HEK293T (cell line): ENCODE results near the gene PDE7B.

Experiments
- FOXA1 ChIP-seq: fragments of 450-650 bp; IDR thresholded peaks from 2 replicates; pipeline ENCODE4 v1.6.1; 2016; ENCODE audit warnings: mild to moderate bottlenecking
- FOXK2 ChIP-seq: fragments of 450-650 bp; IDR thresholded peaks from 2 replicates; pipeline ENCODE4 v1.6.1; 2016; ENCODE audit warnings: mild to moderate bottlenecking
- FOXM1 ChIP-seq: fragments of 450-650 bp; IDR thresholded peaks from 2 replicates; pipeline ENCODE4 v1.6.1; 2017; ENCODE audit warnings: mild to moderate bottlenecking, borderline replicate concordance
- NFRKB ChIP-seq: fragments of 450-650 bp; IDR thresholded peaks from 2 replicates; pipeline ENCODE4 v1.6.1; 2016; ENCODE audit warnings: mild to moderate bottlenecking, moderate library complexity
- TF ChIP-seq, protein P1 (sequence below): fragments of 450-650 bp; IDR thresholded peaks from 2 replicates; pipeline ENCODE4 v1.6.1; 2016

GRCh38 chr6:136175873-136176272 lies 324.4 kb downstream of the PDE7B start:
- TF ChIP-seq, protein P1, sequence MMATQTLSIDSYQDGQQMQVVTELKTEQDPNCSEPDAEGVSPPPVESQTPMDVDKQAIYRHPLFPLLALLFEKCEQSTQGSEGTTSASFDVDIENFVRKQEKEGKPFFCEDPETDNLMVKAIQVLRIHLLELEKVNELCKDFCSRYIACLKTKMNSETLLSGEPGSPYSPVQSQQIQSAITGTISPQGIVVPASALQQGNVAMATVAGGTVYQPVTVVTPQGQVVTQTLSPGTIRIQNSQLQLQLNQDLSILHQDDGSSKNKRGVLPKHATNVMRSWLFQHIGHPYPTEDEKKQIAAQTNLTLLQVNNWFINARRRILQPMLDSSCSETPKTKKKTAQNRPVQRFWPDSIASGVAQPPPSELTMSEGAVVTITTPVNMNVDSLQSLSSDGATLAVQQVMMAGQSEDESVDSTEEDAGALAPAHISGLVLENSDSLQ = no peak
- TF ChIP-seq FOXA1 (no peak), FOXM1 (no peak), NFRKB (no peak), FOXK2 (no peak)
